ENCODE measurements around the gene HCN3.

- TF ChIP-seq GATA3 (IDR thresholded peaks at IDR 0.05; ENCODE audit: low read depth, low read length) (no peak), GATA2 (IDR thresholded peaks at IDR 0.05; ENCODE audit: low read depth, low read length) (no peak)
These were observed 7.8 kb downstream of the HCN3 start for GRCh38 chr1:155285063-155285462.

Data from SH-SY5Y (cell line).